NCI-H1694 treated with DMSO at 0.1 percent for 48 hours (cell line): ENCODE results near the gene KAZN.
"Not testable (repeated sequence)": the region's sequence is repeated elsewhere in the genome, so short reads cannot be mapped to it uniquely, and the experiment has no call there.

Experiments used
- DNase-seq: peaks from one replicate; lab custom pipeline; 2025; lab: John Stamatoyannopoulos, UW

Gene KAZN

GRCh38 chr1:15035236-15035635 lies 436.8 kb downstream of the KAZN start:
- DNase-seq = no peak

- DNase-seq = no peak
These were observed 437.6 kb downstream of the KAZN start for GRCh38 chr1:15036101-15036500.

GRCh38 chr1:15038232-15039016 lies 439.9 kb downstream of the KAZN start:
- peak; percentile 21 for DNase-seq

- no peak for DNase-seq
These were observed 440.6 kb downstream of the KAZN start for GRCh38 chr1:15039017-15039648.

- no peak for DNase-seq
These were observed 441.4 kb downstream of the KAZN start for GRCh38 chr1:15039901-15040300.

GRCh38 chr1:15040685-15041084 lies 442.2 kb downstream of the KAZN start:
- DNase-seq = not testable (repeated sequence)

GRCh38 chr1:15042866-15043265 lies 444.4 kb downstream of the KAZN start:
- DNase-seq = no peak

GRCh38 chr1:15043934-15044333 lies 445.4 kb downstream of the KAZN start:
- DNase-seq = no peak

- DNase-seq = no peak
These were observed 446.6 kb downstream of the KAZN start for GRCh38 chr1:15045123-15045522.

- DNase-seq = peak; percentile 1
These were observed 448.1 kb downstream of the KAZN start for GRCh38 chr1:15046487-15047165.

- DNase-seq = no peak
These were observed 448.8 kb downstream of the KAZN start for GRCh38 chr1:15047237-15047636.

- no peak for DNase-seq
These were observed 450.0 kb downstream of the KAZN start for GRCh38 chr1:15048437-15048980.

GRCh38 chr1:15049067-15049466 lies 450.6 kb downstream of the KAZN start:
- DNase-seq = no peak

GRCh38 chr1:15051882-15052528 lies 453.5 kb downstream of the KAZN start:
- no peak for DNase-seq

- DNase-seq = no peak
These were observed 454.7 kb downstream of the KAZN start for GRCh38 chr1:15053153-15053552.

- DNase-seq = no peak
These were observed 457.4 kb downstream of the KAZN start for GRCh38 chr1:15055736-15056415.

GRCh38 chr1:15056515-15057285 lies 458.2 kb downstream of the KAZN start:
- DNase-seq = no peak

- DNase-seq = no peak
These were observed 459.3 kb downstream of the KAZN start for GRCh38 chr1:15057834-15058233.

GRCh38 chr1:15058261-15058660 lies 459.8 kb downstream of the KAZN start:
- DNase-seq = no peak

GRCh38 chr1:15060104-15060503 lies 461.6 kb downstream of the KAZN start:
- no peak for DNase-seq
